Astrocyte (in vitro differentiated cells and primary cell): ENCODE data around the gene S100A14. TPM values are rescaled to one million over a fixed set of nuclear protein-coding genes. Genes with fewer than 3 reads are reported as not detected.

Experiments
- DNase-seq: peaks from one replicate; pipeline ENCODE4 v3.0.0-alpha.2; 2010; ENCODE audit warnings: low read depth
- FAIRE-seq: peaks from 2 replicates; lab custom pipeline; 2011; peaks lifted over from hg19 to GRCh38; lab: Jason Lieb, UNC
- H2AFZ ChIP-seq: 2 replicates; pipeline ENCODE4 v1.6.0; 2012; ENCODE audit warnings: low read depth, low read length, inconsistent platforms
- H3K27ac ChIP-seq: 2 replicates; pipeline ENCODE4 v1.5.1; 2011; ENCODE audit warnings: low read depth, low read length, inconsistent platforms
- H3K27me3 ChIP-seq: 2 replicates; pipeline ENCODE4 v1.6.0; 2011; ENCODE audit warnings: low read length, inconsistent platforms; ENCODE audit not compliant: insufficient read depth
- H3K36me3 ChIP-seq: 2 replicates; pipeline ENCODE4 v1.5.1; 2011; ENCODE audit warnings: low read length, inconsistent platforms; ENCODE audit not compliant: insufficient read depth
- H3K4me1 ChIP-seq: 2 replicates; pipeline ENCODE4 v1.5.1; 2011; ENCODE audit warnings: low read length, inconsistent platforms; ENCODE audit not compliant: insufficient read depth
- H3K4me2 ChIP-seq: 2 replicates; pipeline ENCODE4 v1.6.0; 2012; ENCODE audit warnings: low read length, inconsistent platforms
- H3K4me3 ChIP-seq: 2 replicates; pipeline ENCODE4 v1.5.1; 2011; ENCODE audit warnings: low read depth, mild to moderate bottlenecking, low read length, inconsistent platforms; ENCODE audit not compliant: insufficient read depth
- H3K79me2 ChIP-seq: 2 replicates; pipeline ENCODE4 v1.6.0; 2012; ENCODE audit warnings: mild to moderate bottlenecking, low read length, inconsistent platforms; ENCODE audit not compliant: insufficient read depth
- H3K9ac ChIP-seq: 2 replicates; pipeline ENCODE4 v1.6.0; 2012; ENCODE audit warnings: mild to moderate bottlenecking, low read length, inconsistent platforms
- H3K9me3 ChIP-seq: 2 replicates; pipeline ENCODE4 v1.5.1; 2012; ENCODE audit warnings: low read depth, mild to moderate bottlenecking, low read length, inconsistent platforms; ENCODE audit not compliant: insufficient read depth
- H4K20me1 ChIP-seq: 2 replicates; pipeline ENCODE4 v1.6.0; 2012; ENCODE audit warnings: low read length, inconsistent platforms; ENCODE audit not compliant: insufficient read depth
- H3K27ac Mint-ChIP-seq: one replicate; pipeline ENCODE4 v1.8.0; 2021; ENCODE audit warnings: mild to moderate bottlenecking, mixed read lengths; ENCODE audit not compliant: unreplicated experiment
- H3K27me3 Mint-ChIP-seq: one replicate; pipeline ENCODE4 v1.8.0; 2021; ENCODE audit warnings: low read depth, mixed read lengths; ENCODE audit not compliant: unreplicated experiment
- H3K36me3 Mint-ChIP-seq: one replicate; pipeline ENCODE4 v1.8.0; 2021; ENCODE audit warnings: low read depth, mixed read lengths; ENCODE audit not compliant: unreplicated experiment
- H3K4me1 Mint-ChIP-seq: one replicate; pipeline ENCODE4 v1.8.0; 2021; ENCODE audit warnings: low read depth, mixed read lengths; ENCODE audit not compliant: unreplicated experiment
- H3K4me3 Mint-ChIP-seq: one replicate; pipeline ENCODE4 v1.8.0; 2021; ENCODE audit warnings: mild to moderate bottlenecking, moderate library complexity, mixed read lengths; ENCODE audit not compliant: unreplicated experiment
- H3K9me3 Mint-ChIP-seq: one replicate; pipeline ENCODE4 v1.8.0; 2021; ENCODE audit warnings: mild to moderate bottlenecking, mixed read lengths; ENCODE audit not compliant: unreplicated experiment
- CTCF ChIP-seq: IDR thresholded peaks from 2 replicates; pipeline ENCODE4 v1.5.1; 2011; ENCODE audit warnings: low read depth, mild to moderate bottlenecking, inconsistent platforms, low read length, moderate library complexity; ENCODE audit not compliant: insufficient read depth
- EZH2 ChIP-seq: IDR thresholded peaks from 2 replicates; pipeline ENCODE4 v1.6.1; 2012; ENCODE audit warnings: mild to moderate bottlenecking, low read length, inconsistent platforms; ENCODE audit not compliant: insufficient read depth
- total RNA-seq: library from RNA; stranded (reverse); gene quantifications from 2 replicates; pipeline ENCODE4 v1.2.1, GENCODE V29; 2021

The S100A14 gene
- total RNA-seq, 1 donor from 2014 or later = 0.57 TPM

GRCh38 chr1:153566414-153567371 is 49.4 kb downstream of the S100A14 start:
- Mint-ChIP-seq H3K9me3 (no peaks in the 10 kb centered on the region), H3K27me3 (no peaks in the 10 kb centered on the region), H3K36me3 (no peaks in the 10 kb centered on the region), H3K4me3 (peak overlapping the region; percentile 21), H3K4me1 (peaks cover 30% of the 10 kb centered on the region), H3K27ac (peak overlapping the region; percentile 100)
- Histone ChIP-seq H3K27ac (peak overlapping the region; percentile 100), H3K4me1 (peaks cover 42% of the 10 kb centered on the region), H3K4me3 (no peak overlapping the region), H3K4me2 (peak overlapping the region; percentile 74), H3K27me3 (no peaks in the 10 kb centered on the region), H3K9ac (peak overlapping the region; percentile 94), H3K9me3 (no peaks in the 10 kb centered on the region), H2AFZ (no peak overlapping the region), H3K36me3 (no peaks in the 10 kb centered on the region), H4K20me1 (no peaks in the 10 kb centered on the region), H3K79me2 (no peaks in the 10 kb centered on the region)
- TF ChIP-seq CTCF (no peak), EZH2 (no peak)
- FAIRE-seq = no peak
- peak; percentile 97 for DNase-seq

- peak within 1 kb of the TSS; percentile 74 for H3K4me2 ChIP-seq
- H3K9ac ChIP-seq = peak within 1 kb of the TSS; percentile 94
- H3K27me3 ChIP-seq = no peaks in the 10 kb centered on the region
- no peaks in the 10 kb centered on the region for H3K36me3 ChIP-seq
- TF ChIP-seq CTCF = no peak
- TF ChIP-seq EZH2 = no peak
- H3K9me3 Mint-ChIP-seq = no peaks in the 10 kb centered on the region
- H3K36me3 Mint-ChIP-seq = no peaks in the 10 kb centered on the region
- peak within 1 kb of the TSS; percentile 64 for H2AFZ ChIP-seq
- no peaks in the 10 kb centered on the region for H3K9me3 ChIP-seq
- DNase-seq (peak; percentile 93), FAIRE-seq (no peak)
- H3K27ac Mint-ChIP-seq = peak within 1 kb of the TSS; percentile 100
- H3K4me1 Mint-ChIP-seq = peaks cover 30% of the 10 kb centered on the region
- no peaks in the 10 kb centered on the region for H3K79me2 ChIP-seq
- peak within 1 kb of the TSS; percentile 75 for H3K4me3 Mint-ChIP-seq
- H4K20me1 ChIP-seq = no peaks in the 10 kb centered on the region
- peak within 1 kb of the TSS; percentile 21 for H3K4me3 ChIP-seq
- peak within 1 kb of the TSS; percentile 100 for H3K27ac ChIP-seq
- H3K4me1 ChIP-seq = peaks cover 38% of the 10 kb centered on the region
- no peaks in the 10 kb centered on the region for H3K27me3 Mint-ChIP-seq
Observed at GRCh38 chr1:153565529-153566374, 50.4 kb downstream of the S100A14 start, which contains the start of gene S100A2. Gene S100A2, minus strand, starts transcription at chr1:153565844. Its CDS starts 1,967 bp downstream, at chr1:153563877.

Other genes with a start within 250 kb of the S100A14 start
- gene S100A12, start 240.7 kb downstream of the S100A14 start, total RNA-seq = not detected in 2 replicates
- not detected in 2 replicates for gene S100A8, start 225.3 kb downstream of the S100A14 start, total RNA-seq
- not detected in 2 replicates for gene S100A7A, start 199.8 kb downstream of the S100A14 start, total RNA-seq
- not detected in 2 replicates for gene S100A7, start 155.7 kb downstream of the S100A14 start, total RNA-seq
- gene S100A6, start 80.3 kb downstream of the S100A14 start, total RNA-seq = 74.4 and 125 TPM in 2 replicates
- 0.39 TPM in 1 of 2 replicates, not detected in the other for gene S100A5, start 75.4 kb downstream of the S100A14 start, total RNA-seq
- 58.5 and 69.3 TPM in 2 replicates for gene S100A4, start 70.5 kb downstream of the S100A14 start, total RNA-seq
- gene S100A3, start 67.1 kb downstream of the S100A14 start, total RNA-seq = 12.8 and 14.6 TPM in 2 replicates
- 3.0 and 3.8 TPM in 2 replicates for gene S100A2, start 50.5 kb downstream of the S100A14 start, total RNA-seq
- gene S100A16, start 3.2 kb downstream of the S100A14 start, total RNA-seq = 48.8 and 54.4 TPM in 2 replicates
- gene S100A13, start 11.2 kb upstream of the S100A14 start, total RNA-seq = 134 and 172 TPM in 2 replicates
- gene S100A1, start 12.1 kb upstream of the S100A14 start, total RNA-seq = 1.7 and 4.1 TPM in 2 replicates
- 46.7 and 56.4 TPM in 2 replicates for gene CHTOP, start 17.7 kb upstream of the S100A14 start, total RNA-seq
- 27.4 and 31.3 TPM in 2 replicates for gene SNAPIN, start 42.4 kb upstream of the S100A14 start, total RNA-seq
- 176 and 185 TPM in 2 replicates for gene ILF2, start 54.7 kb upstream of the S100A14 start, total RNA-seq
- gene NPR1, start 62.4 kb upstream of the S100A14 start, total RNA-seq = 0.07 and 0.11 TPM in 2 replicates
- gene INTS3, start 111.7 kb upstream of the S100A14 start, total RNA-seq = 39.5 and 40.2 TPM in 2 replicates
- gene SLC27A3, start 159.1 kb upstream of the S100A14 start, total RNA-seq = 5.9 and 8.5 TPM in 2 replicates